ENCODE data around the gene SEMA6A.

Gene SEMA6A

DNA sequence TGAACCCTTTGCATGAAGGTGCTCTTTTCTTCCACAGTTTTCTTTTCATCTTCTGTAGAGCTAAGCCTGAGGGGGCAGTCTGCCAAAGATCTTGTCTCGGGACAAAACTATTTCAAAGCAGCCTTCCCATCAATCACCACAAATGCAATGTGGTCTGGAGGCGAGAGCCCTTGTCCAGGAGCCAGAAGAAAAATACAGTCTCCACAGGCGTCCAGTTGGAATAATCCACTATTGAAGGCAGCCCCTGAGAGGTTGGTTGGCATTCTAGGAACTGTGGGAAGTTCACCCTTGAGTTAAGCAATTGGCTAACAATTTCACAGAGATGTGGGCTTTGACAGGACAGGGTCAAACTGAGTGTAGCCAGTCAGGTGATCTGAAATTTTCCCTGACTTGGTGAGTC is 72.0 kb downstream of the SEMA6A start:
- TF ChIP-seq, protein P1, sequence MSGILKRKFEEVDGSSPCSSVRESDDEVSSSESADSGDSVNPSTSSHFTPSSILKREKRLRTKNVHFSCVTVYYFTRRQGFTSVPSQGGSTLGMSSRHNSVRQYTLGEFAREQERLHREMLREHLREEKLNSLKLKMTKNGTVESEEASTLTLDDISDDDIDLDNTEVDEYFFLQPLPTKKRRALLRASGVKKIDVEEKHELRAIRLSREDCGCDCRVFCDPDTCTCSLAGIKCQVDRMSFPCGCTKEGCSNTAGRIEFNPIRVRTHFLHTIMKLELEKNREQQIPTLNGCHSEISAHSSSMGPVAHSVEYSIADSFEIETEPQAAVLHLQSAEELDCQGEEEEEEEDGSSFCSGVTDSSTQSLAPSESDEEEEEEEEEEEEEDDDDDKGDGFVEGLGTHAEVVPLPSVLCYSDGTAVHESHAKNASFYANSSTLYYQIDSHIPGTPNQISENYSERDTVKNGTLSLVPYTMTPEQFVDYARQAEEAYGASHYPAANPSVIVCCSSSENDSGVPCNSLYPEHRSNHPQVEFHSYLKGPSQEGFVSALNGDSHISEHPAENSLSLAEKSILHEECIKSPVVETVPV (CRISPR knock-in tag; IDR thresholded peaks at IDR 0.05), result no peak
- TF ChIP-seq RARB (CRISPR knock-in tag; IDR thresholded peaks at IDR 0.05), result no peak
- TF ChIP-seq ZFP3 (CRISPR knock-in tag; IDR thresholded peaks at IDR 0.05), result 0 out of 2 replicates have a peak, but pooled peaks have one; percentile 28
- no peak for TF ChIP-seq ARNTL (CRISPR knock-in tag; IDR thresholded peaks at IDR 0.05; ENCODE audit: borderline replicate concordance, low read depth)
- peak; percentile 85 for TF ChIP-seq ISL1 (CRISPR knock-in tag; IDR thresholded peaks at IDR 0.05)
- TF ChIP-seq, protein P2, sequence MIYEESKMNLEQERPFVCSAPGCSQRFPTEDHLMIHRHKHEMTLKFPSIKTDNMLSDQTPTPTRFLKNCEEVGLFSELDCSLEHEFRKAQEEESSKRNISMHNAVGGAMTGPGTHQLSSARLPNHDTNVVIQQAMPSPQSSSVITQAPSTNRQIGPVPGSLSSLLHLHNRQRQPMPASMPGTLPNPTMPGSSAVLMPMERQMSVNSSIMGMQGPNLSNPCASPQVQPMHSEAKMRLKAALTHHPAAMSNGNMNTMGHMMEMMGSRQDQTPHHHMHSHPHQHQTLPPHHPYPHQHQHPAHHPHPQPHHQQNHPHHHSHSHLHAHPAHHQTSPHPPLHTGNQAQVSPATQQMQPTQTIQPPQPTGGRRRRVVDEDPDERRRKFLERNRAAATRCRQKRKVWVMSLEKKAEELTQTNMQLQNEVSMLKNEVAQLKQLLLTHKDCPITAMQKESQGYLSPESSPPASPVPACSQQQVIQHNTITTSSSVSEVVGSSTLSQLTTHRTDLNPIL (CRISPR knock-in tag; IDR thresholded peaks at IDR 0.05; ENCODE audit: low read depth), result no peak
- no peak for TF ChIP-seq ZNF8 (CRISPR knock-in tag; IDR thresholded peaks at IDR 0.05)
- TF ChIP-seq, protein P3, sequence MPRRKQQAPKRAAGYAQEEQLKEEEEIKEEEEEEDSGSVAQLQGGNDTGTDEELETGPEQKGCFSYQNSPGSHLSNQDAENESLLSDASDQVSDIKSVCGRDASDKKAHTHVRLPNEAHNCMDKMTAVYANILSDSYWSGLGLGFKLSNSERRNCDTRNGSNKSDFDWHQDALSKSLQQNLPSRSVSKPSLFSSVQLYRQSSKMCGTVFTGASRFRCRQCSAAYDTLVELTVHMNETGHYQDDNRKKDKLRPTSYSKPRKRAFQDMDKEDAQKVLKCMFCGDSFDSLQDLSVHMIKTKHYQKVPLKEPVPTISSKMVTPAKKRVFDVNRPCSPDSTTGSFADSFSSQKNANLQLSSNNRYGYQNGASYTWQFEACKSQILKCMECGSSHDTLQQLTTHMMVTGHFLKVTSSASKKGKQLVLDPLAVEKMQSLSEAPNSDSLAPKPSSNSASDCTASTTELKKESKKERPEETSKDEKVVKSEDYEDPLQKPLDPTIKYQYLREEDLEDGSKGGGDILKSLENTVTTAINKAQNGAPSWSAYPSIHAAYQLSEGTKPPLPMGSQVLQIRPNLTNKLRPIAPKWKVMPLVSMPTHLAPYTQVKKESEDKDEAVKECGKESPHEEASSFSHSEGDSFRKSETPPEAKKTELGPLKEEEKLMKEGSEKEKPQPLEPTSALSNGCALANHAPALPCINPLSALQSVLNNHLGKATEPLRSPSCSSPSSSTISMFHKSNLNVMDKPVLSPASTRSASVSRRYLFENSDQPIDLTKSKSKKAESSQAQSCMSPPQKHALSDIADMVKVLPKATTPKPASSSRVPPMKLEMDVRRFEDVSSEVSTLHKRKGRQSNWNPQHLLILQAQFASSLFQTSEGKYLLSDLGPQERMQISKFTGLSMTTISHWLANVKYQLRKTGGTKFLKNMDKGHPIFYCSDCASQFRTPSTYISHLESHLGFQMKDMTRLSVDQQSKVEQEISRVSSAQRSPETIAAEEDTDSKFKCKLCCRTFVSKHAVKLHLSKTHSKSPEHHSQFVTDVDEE (CRISPR knock-in tag; IDR thresholded peaks at IDR 0.05), result 0 out of 2 replicates have a peak, but pooled peaks have one; percentile 10
- ATAC-seq, result peak; percentile 93

DNA sequence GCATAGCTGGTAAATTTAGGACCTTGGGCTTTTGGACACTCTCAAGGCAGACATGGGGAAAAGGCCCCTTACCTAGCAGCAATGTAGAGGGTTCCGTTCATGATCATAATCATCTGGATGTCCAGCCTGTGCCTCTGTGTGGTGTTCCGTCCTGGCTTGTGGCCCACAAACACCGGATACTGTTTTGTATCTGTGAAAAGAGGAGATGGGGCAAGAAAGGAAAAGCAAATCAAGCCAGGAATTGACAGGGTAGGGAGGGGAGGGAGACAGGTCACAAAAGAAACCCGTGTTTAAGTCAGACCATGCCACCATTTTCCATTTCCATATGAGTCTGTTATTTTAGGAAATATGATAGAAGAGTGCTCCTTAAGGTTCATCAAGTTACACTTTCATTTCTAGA is 72.5 kb downstream of the SEMA6A start:
- peak; percentile 46 for ATAC-seq
- no peak for TF ChIP-seq RARB (CRISPR knock-in tag; IDR thresholded peaks at IDR 0.05)
- TF ChIP-seq, protein P4, sequence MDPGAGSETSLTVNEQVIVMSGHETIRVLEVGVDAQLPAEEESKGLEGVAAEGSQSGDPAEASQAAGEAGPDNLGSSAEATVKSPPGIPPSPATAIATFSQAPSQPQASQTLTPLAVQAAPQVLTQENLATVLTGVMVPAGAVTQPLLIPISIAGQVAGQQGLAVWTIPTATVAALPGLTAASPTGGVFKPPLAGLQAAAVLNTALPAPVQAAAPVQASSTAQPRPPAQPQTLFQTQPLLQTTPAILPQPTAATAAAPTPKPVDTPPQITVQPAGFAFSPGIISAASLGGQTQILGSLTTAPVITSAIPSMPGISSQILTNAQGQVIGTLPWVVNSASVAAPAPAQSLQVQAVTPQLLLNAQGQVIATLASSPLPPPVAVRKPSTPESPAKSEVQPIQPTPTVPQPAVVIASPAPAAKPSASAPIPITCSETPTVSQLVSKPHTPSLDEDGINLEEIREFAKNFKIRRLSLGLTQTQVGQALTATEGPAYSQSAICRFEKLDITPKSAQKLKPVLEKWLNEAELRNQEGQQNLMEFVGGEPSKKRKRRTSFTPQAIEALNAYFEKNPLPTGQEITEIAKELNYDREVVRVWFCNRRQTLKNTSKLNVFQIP (CRISPR knock-in tag; IDR thresholded peaks at IDR 0.05; ENCODE audit: borderline replicate concordance, low read depth), result no peak
- no peak for TF ChIP-seq PPARA (CRISPR knock-in tag; IDR thresholded peaks at IDR 0.05; ENCODE audit: borderline replicate concordance)
- TF ChIP-seq TCF4 (CRISPR knock-in tag; IDR thresholded peaks at IDR 0.05; ENCODE audit: borderline replicate concordance), result no peak
- TF ChIP-seq ZFP3 (CRISPR knock-in tag; IDR thresholded peaks at IDR 0.05), result no peak
- TF ChIP-seq, protein P3 (CRISPR knock-in tag; IDR thresholded peaks at IDR 0.05), result no peak
- TF ChIP-seq, protein P5, sequence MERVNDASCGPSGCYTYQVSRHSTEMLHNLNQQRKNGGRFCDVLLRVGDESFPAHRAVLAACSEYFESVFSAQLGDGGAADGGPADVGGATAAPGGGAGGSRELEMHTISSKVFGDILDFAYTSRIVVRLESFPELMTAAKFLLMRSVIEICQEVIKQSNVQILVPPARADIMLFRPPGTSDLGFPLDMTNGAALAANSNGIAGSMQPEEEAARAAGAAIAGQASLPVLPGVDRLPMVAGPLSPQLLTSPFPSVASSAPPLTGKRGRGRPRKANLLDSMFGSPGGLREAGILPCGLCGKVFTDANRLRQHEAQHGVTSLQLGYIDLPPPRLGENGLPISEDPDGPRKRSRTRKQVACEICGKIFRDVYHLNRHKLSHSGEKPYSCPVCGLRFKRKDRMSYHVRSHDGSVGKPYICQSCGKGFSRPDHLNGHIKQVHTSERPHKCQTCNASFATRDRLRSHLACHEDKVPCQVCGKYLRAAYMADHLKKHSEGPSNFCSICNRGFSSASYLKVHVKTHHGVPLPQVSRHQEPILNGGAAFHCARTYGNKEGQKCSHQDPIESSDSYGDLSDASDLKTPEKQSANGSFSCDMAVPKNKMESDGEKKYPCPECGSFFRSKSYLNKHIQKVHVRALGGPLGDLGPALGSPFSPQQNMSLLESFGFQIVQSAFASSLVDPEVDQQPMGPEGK (CRISPR knock-in tag; IDR thresholded peaks at IDR 0.05; ENCODE audit: borderline replicate concordance), result no peak
- TF ChIP-seq ZNF8 (CRISPR knock-in tag; IDR thresholded peaks at IDR 0.05), result no peak

DNA sequence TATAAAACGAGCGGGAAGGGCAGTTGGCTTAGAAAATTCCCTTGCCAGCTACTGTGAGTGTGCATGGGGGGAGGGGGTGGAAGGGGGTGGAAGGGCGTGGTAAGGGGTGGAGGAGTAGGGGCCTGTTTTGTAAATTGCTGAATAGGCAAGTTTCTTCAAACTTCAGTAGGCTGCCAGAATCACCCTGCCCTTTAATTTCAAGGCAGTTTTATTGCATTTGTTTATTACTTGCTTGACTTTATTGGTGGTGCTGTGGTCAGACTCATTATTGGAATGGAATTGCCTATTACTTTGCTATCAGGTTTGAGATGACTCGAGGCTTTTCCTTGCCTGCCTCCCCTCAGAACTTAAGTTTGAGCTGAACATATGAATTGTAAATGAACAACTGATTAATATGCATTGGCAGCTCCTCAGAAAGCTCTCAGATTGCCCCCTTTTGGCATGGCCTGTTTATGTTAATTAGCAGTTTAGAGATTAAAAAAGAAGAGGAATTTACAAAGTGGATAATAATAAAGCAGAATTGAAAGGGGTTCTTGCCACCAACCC is 76.0 kb downstream of the SEMA6A start:
- ATAC-seq, result no peak
- TF ChIP-seq CSDC2 (CRISPR knock-in tag; IDR thresholded peaks at IDR 0.05) (no peak), ZC3H10 (CRISPR knock-in tag; IDR thresholded peaks at IDR 0.05) (no peak), ZFP3 (CRISPR knock-in tag; IDR thresholded peaks at IDR 0.05) (no peak)
- TF ChIP-seq, protein P5 (CRISPR knock-in tag; IDR thresholded peaks at IDR 0.05; ENCODE audit: borderline replicate concordance), result no peak
- TF ChIP-seq, protein P4 (CRISPR knock-in tag; IDR thresholded peaks at IDR 0.05; ENCODE audit: borderline replicate concordance, low read depth), result no peak
